OCI-LY7 (cell line): ENCODE results near the gene IGSF8. TPM values are rescaled to one million over a fixed set of nuclear protein-coding genes. Genes with fewer than 3 reads are reported as not detected.

ENCODE experiments used
- BruUV-seq: library from RNA; stranded (reverse); fragments of 400-500 nt; replicated peaks from 2 replicates; lab custom pipeline; 2021; lab: Mats Ljungman, UMichigan
- CTCF ChIA-PET: fragments of 300-600 bp; sonication (Branson Sonifier 250); formaldehyde crosslinking; loops from one replicate; lab custom pipeline; 2022; ENCODE audit warnings: antibody characterized with exemption; ENCODE audit not compliant: unreplicated experiment; lab: Charles Lee
- POLR2A ChIA-PET: fragments of 300-600 bp; sonication (Branson Sonifier 250); formaldehyde crosslinking; loops from one replicate; lab custom pipeline; 2022; ENCODE audit warnings: antibody characterized with exemption; lab: Charles Lee
- DNase-seq: peaks from one replicate; pipeline ENCODE4 v3.0.0-alpha.2; 2015; ENCODE audit warnings: low spot score
- H2AFZ ChIP-seq: fragments of 200-600 bp; sonication (generic), shearing (Covaris generic); 2 replicates; pipeline ENCODE4 v1.6.1; 2014; ENCODE audit warnings: mild to moderate bottlenecking, antibody characterized with exemption, low read length, moderate library complexity
- H3K27ac ChIP-seq: fragments of 200-600 bp; sonication (generic); 2 replicates; pipeline ENCODE4 v1.5.1; 2014; ENCODE audit warnings: mixed run types, low read depth, mild to moderate bottlenecking, moderate library complexity, low read length, inconsistent platforms; ENCODE audit not compliant: poor library complexity, severe bottlenecking
- H3K36me3 ChIP-seq: fragments of 200-600 bp; sonication (generic); 2 replicates; pipeline ENCODE4 v1.6.1; 2014; ENCODE audit warnings: mild to moderate bottlenecking, antibody characterized with exemption, low read length, moderate library complexity, mixed read lengths; ENCODE audit not compliant: insufficient read depth
- H3K4me1 ChIP-seq: fragments of 200-600 bp; sonication (generic); 2 replicates; pipeline ENCODE4 v1.5.1; 2014; ENCODE audit warnings: mild to moderate bottlenecking, low read length; ENCODE audit not compliant: insufficient read depth, poor library complexity, severe bottlenecking
- H3K4me2 ChIP-seq: fragments of 200-600 bp; sonication (generic); 2 replicates; pipeline ENCODE4 v1.6.1; 2014; ENCODE audit warnings: mild to moderate bottlenecking, low read length
- H3K4me3 ChIP-seq: fragments of 200-600 bp; sonication (generic); 2 replicates; pipeline ENCODE4 v1.5.1; 2014; ENCODE audit warnings: mild to moderate bottlenecking, low read depth, low read length; ENCODE audit not compliant: poor library complexity, severe bottlenecking
- H3K79me2 ChIP-seq: fragments of 200-600 bp; sonication (generic); 2 replicates; pipeline ENCODE4 v1.6.1; 2016; ENCODE audit warnings: low read depth, mild to moderate bottlenecking, low read length, moderate library complexity, mixed read lengths; ENCODE audit not compliant: insufficient read depth
- H3K9me2 ChIP-seq: fragments of 200-600 bp; sonication (generic); 2 replicates; pipeline ENCODE4 v1.6.1; 2016; ENCODE audit warnings: mild to moderate bottlenecking, low read length, mixed read lengths; ENCODE audit not compliant: insufficient read depth
- H3K9me3 ChIP-seq: fragments of 200-600 bp; sonication (generic); 2 replicates; pipeline ENCODE4 v1.6.1; 2014; ENCODE audit warnings: mild to moderate bottlenecking, mixed run types, low read length, mixed read lengths
- H4K20me1 ChIP-seq: fragments of 200-600 bp; sonication (generic); 2 replicates; pipeline ENCODE4 v1.6.1; 2014; ENCODE audit warnings: mild to moderate bottlenecking, antibody characterized with exemption, low read length, moderate library complexity, mixed read lengths; ENCODE audit not compliant: insufficient read depth
- CTCF ChIP-seq: fragments of 200-600 bp; sonication (generic); conservative IDR thresholded peaks from 2 replicates; pipeline ENCODE4 v1.5.1; 2014; ENCODE audit warnings: mild to moderate bottlenecking, antibody characterized with exemption, low read length, moderate library complexity, mixed read lengths
- EZH2phosphoT487 ChIP-seq: fragments of 200-600 bp; sonication (generic); IDR thresholded peaks from 2 replicates; pipeline ENCODE4 v1.6.1; 2018; ENCODE audit warnings: low read depth, borderline replicate concordance, mild to moderate bottlenecking, mixed run types, antibody characterized with exemption, low read length, moderate library complexity, mixed read lengths
- intact Hi-C: fragments of 100-400 bp; cut with micrococcal nuclease; formaldehyde crosslinking; loops from one replicate; pipeline ENCODE4 v1.10.0; 2022; ENCODE audit not compliant: unreplicated experiment
- total RNA-seq, 2 experiments: library from RNA; depleted of rRNA in 1 of 2; stranded (reverse); fragments of >200 nt in 1 of 2; shearing (Covaris generic) in 1 of 2; gene quantifications; 2 replicates each; pipeline ENCODE4 v1.2.3, GENCODE V29; 2014 to 2022

IGSF8 gene
- total RNA-seq, 2 experiments from 2014 or later: 18.7 to 28.7 TPM

DNA sequence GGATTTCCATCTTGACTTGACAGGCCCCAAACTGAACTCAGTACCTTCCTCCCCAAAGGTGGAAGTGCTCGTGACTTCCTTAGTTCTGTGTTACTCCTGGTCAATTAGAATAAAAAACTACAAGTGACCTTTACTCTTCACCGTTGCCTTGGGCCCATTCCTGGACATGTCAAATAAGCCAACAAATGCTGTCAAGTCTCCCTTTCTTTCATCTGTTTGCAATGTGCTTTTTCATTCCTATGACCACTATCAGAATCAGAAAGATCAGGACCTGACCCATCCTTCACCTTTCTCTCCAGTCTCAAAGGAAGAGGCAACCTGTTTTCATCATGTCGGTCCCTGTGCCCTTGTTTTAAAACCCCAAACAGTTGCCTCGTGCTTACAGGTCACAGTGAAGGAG is 23.6 kb downstream of the IGSF8 start:
- POLR2A ChIA-PET: interaction anchor here (0.6 to 1.3 kb wide), 3 partner anchors 11 to 243 kb away, joined by 3 read pairs; no protein-coding TSS in a partner anchor
- H3K4me1 ChIP-seq: peaks cover 12% of the 10 kb centered on the region
- no peaks in the 10 kb centered on the region for H3K79me2 ChIP-seq
- intact Hi-C loops: loop anchor here (5.0 kb wide), 1 partner anchor 43 kb away; the partner anchor contains the start of gene PIGM
- H2AFZ ChIP-seq: peak overlapping the region; percentile 10; the same call in 1 of the 2 replicates
- DNase-seq: no peak
- H3K36me3 ChIP-seq: no peaks in the 10 kb centered on the region
- no peaks in the 10 kb centered on the region for H4K20me1 ChIP-seq
- TF ChIP-seq EZH2phosphoT487 (no peak), CTCF (no peak)
- no peak overlapping the region for H3K4me3 ChIP-seq
- no peaks in the 10 kb centered on the region for H3K9me3 ChIP-seq
- no peaks in the 10 kb centered on the region for H3K9me2 ChIP-seq
- no TSS peak for BruUV-seq
- H3K4me2 ChIP-seq: no peak overlapping the region
- CTCF ChIA-PET: interaction anchor here (1.2 to 1.3 kb wide), 2 partner anchors 11 kb away, joined by 3 to 4 read pairs; no protein-coding TSS in a partner anchor
- H3K27ac ChIP-seq: no peak overlapping the region

- no peaks in the 10 kb centered on the region for H3K79me2 ChIP-seq
- H4K20me1 ChIP-seq: no peaks in the 10 kb centered on the region
- peaks cover 17% of the 10 kb centered on the region for H3K4me1 ChIP-seq
- no peak for TF ChIP-seq CTCF
- TF ChIP-seq EZH2phosphoT487: no peak
- H3K9me3 ChIP-seq: no peaks in the 10 kb centered on the region
- no peak overlapping the region for H3K4me3 ChIP-seq
- intact Hi-C loops: no loop called here
- no peak overlapping the region for H2AFZ ChIP-seq
- no peak overlapping the region for H3K27ac ChIP-seq
- CTCF ChIA-PET: interaction anchor here (0.5 kb wide), 1 partner anchor 416 kb away, joined by 3 read pairs; no protein-coding TSS in a partner anchor
- POLR2A ChIA-PET: no interaction called here
- H3K9me2 ChIP-seq: no peaks in the 10 kb centered on the region
- no peak for DNase-seq
- no peak overlapping the region for H3K4me2 ChIP-seq
- BruUV-seq: no TSS peak
- no peaks in the 10 kb centered on the region for H3K36me3 ChIP-seq
Measured at GRCh38 chr1:160071289-160071688, 27.1 kb downstream of the IGSF8 start.
